Fibroblast of villous mesenchyme (primary cell): ENCODE results near the gene CAPN9. TPM values are rescaled to one million over a fixed set of nuclear protein-coding genes. Genes with fewer than 3 reads are reported as not detected.

Experiments used
- DNase-seq: peaks from one replicate; pipeline ENCODE4 v3.0.0-alpha.2; 2010; ENCODE audit warnings: low read depth
- H3K4me3 ChIP-seq: 2 replicates; pipeline ENCODE4 v1.5.1; 2011; ENCODE audit warnings: low read depth, mild to moderate bottlenecking, low read length
- total RNA-seq: library from RNA; depleted of rRNA; stranded (reverse); fragments of >200 nt; gene quantifications from 2 replicates; pipeline ENCODE4 v1.2.3, GENCODE V29; 2012
- TF ChIP-seq, protein P1 (sequence below): IDR thresholded peaks from 2 replicates; pipeline ENCODE4 v1.5.1; 2012; ENCODE audit warnings: low read depth, mild to moderate bottlenecking, low read length; ENCODE audit not compliant: insufficient read depth

The CAPN9 gene
- total RNA-seq, 1 donor: not detected

DNA sequence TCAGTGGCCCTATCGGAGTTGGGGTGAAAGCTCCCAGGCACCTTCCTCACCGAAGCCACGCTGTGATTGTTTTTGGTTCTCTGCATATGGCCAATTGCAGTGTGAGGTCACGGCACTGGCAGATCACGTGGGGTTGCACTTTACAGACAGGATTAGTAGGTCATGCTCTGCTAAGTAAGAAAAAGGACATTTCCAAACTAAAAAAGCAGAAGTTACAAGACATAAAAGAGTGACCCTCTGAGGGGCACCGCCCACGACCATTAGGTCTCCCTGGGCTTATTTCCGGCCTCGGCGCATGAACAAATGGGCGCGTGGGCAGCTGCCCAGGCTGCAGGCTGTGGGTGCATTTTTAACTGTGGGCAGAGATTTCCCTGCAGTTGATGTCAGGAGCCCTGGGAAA, 2.0 kb downstream of the CAPN9 start:
- H3K4me3 ChIP-seq: no peak overlapping the region
- no peak for DNase-seq
- TF ChIP-seq, protein P1, sequence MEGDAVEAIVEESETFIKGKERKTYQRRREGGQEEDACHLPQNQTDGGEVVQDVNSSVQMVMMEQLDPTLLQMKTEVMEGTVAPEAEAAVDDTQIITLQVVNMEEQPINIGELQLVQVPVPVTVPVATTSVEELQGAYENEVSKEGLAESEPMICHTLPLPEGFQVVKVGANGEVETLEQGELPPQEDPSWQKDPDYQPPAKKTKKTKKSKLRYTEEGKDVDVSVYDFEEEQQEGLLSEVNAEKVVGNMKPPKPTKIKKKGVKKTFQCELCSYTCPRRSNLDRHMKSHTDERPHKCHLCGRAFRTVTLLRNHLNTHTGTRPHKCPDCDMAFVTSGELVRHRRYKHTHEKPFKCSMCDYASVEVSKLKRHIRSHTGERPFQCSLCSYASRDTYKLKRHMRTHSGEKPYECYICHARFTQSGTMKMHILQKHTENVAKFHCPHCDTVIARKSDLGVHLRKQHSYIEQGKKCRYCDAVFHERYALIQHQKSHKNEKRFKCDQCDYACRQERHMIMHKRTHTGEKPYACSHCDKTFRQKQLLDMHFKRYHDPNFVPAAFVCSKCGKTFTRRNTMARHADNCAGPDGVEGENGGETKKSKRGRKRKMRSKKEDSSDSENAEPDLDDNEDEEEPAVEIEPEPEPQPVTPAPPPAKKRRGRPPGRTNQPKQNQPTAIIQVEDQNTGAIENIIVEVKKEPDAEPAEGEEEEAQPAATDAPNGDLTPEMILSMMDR: no peak

DNA sequence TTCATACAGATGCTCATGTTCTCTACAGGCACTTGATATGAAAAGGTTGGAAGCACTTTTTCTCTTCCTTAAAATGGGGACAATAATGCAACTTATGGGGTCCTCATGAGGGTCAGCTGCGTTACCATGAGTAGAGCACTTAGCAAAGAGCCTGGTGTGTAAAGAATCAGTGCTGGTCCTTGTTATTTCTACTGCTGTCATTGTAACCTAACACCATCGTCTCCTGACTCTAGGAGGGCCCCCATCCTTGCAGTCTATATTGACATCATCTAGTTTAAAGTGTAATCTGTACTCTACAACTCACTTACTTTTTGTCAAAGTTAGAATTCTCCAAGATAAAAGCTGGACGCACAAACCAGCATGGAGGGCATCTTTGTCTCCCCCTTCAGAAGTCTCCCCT, 2.4 kb downstream of the CAPN9 start:
- no peak overlapping the region for H3K4me3 ChIP-seq
- TF ChIP-seq, protein P1: no peak
- DNase-seq: no peak

DNA sequence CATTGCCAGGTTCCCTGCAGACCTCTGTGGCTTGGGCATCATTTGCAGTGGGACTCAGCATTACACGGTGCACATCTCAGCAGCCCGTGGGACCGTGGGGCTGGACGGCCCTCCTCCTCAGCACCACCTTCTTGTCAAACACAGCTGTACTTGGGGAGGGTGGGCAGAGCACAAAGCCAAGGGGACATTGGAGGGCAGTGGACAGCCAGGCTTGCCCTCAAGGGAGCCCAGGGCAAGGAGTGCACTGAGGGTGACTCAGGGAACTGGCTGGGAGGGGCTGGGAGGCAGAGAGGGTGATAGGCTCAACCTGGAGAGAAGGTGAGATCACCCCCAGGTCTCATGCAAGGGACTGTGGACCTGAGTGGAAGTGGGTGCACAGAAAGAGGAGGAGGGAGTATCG, 3.4 kb downstream of the CAPN9 start:
- no peak for DNase-seq
- TF ChIP-seq, protein P1: no peak
- no peak overlapping the region for H3K4me3 ChIP-seq

DNA sequence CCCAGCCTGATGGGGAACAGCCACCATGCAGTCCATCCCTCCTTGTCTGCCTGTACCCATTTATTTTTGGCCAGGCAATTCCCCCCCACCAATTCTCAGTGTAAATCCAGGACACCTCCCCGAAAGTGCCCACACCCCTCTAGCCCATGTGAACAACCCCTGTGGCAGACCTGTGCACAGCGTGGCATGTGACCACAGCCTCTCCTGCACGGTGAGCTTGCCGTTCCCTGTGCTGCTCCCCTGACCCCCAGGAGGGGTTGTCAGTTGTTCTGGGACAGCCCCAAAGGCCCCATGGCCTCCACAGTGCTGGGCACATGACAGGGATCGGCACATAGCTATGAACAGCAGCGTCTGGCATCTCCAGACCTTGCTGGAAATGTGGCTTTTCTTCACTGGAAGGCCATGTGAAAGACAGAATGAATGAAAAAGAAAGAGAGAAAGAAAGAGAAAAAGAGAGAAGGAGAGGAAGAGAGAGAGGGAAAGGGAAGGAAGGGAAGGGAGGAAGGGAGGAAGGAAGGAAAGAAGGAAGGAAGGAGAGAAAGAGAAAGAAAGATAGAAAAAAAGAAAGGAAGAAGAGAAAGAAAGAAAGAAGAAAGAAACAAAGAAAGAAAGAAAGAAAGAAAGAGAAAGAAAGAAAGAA, 3.9 kb downstream of the CAPN9 start:
- H3K4me3 ChIP-seq: no peak overlapping the region
- TF ChIP-seq, protein P1: no peak
- DNase-seq: no peak

DNA sequence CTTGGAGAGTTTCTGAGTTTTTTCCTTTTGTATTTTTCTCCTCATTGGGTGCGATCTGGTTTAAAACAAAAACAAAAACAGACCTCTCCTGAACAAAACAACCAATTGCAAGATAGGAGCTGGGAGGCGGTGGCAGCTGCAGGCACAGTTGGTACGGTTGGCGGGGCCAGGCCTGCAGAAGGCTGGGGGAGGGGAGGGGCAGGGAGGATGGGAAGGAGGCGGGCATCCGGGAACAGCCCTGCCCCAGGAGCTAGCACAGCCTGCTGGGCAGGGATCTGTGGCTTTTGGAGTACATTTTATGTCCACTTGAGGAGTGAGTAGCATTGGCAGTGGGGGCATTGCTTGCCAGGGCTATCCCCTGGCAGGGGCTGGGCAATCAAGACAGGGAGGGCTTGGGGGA, 5.2 kb downstream of the CAPN9 start:
- TF ChIP-seq, protein P1: no peak
- H3K4me3 ChIP-seq: no peak overlapping the region
- DNase-seq: no peak

DNA sequence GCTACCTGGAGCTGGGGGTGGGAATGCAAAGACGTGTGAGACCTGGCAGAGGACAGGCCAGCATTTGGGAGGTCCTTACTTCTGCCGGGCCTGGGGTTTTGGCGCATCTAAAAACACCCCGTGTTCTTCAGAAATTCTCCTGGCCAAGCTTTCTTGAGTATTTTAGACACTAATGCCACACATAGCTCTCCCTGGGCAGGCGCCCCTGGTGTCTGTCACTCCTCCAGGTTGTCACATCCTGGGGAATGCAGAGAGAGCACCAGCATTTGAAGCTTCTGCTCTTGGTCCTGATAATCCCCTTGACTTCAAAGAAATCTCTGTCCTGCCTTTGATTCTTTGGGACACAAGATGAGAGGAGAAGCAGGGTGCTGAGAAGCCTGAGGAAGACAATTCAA, 6.0 kb downstream of the CAPN9 start:
- TF ChIP-seq, protein P1: no peak
- DNase-seq: no peak
- no peak overlapping the region for H3K4me3 ChIP-seq
